Measurements from ENCODE around the gene TSBP1.

TSBP1 gene

GRCh38 chr6:32371803-32372202, at the start of gene TSBP1:
TSS of gene TSBP1 (minus strand) at chr6:32371903. CDS start at chr6:32371706, 197 bp downstream.
- no peak for DNase-seq

- DNase-seq: no peak
Measured at GRCh38 chr6:32416036-32416435, 44.3 kb upstream of the TSBP1 start.

GRCh38 chr6:32415521-32416019, 43.9 kb upstream of the TSBP1 start:
- peak; percentile 82 for DNase-seq

GRCh38 chr6:32413427-32414047, 41.8 kb upstream of the TSBP1 start:
- DNase-seq: peak; percentile 85

GRCh38 chr6:32411566-32412327, 40.0 kb upstream of the TSBP1 start:
- DNase-seq: no peak

- no peak for DNase-seq
Measured at GRCh38 chr6:32410906-32411305, 39.2 kb upstream of the TSBP1 start.

GRCh38 chr6:32406857-32407256, 35.2 kb upstream of the TSBP1 start, which contains the start of gene BTNL2:
TSS of gene BTNL2 (minus strand) at chr6:32407181. CDS start at chr6:32407123, 58 bp downstream.
- DNase-seq: no peak

GRCh38 chr6:32406197-32406596, 34.5 kb upstream of the TSBP1 start:
- no peak for DNase-seq

GRCh38 chr6:32405656-32406055, 34.0 kb upstream of the TSBP1 start:
- no peak for DNase-seq

GRCh38 chr6:32402812-32403211, 31.1 kb upstream of the TSBP1 start:
- DNase-seq: no peak

- no peak for DNase-seq
Measured at GRCh38 chr6:32401284-32401963, 29.7 kb upstream of the TSBP1 start.

GRCh38 chr6:32397252-32397920, 25.7 kb upstream of the TSBP1 start:
- DNase-seq: no peak

- no peak for DNase-seq
Measured at GRCh38 chr6:32396028-32396427, 24.3 kb upstream of the TSBP1 start.

GRCh38 chr6:32393665-32394420, 22.1 kb upstream of the TSBP1 start:
- no peak for DNase-seq

GRCh38 chr6:32391505-32391904, 19.8 kb upstream of the TSBP1 start:
- DNase-seq: no peak

GRCh38 chr6:32387589-32388340, 16.1 kb upstream of the TSBP1 start:
- DNase-seq: no peak

- no peak for DNase-seq
Measured at GRCh38 chr6:32386040-32386439, 14.3 kb upstream of the TSBP1 start.

GRCh38 chr6:32382757-32383420, 11.2 kb upstream of the TSBP1 start:
- no peak for DNase-seq

GRCh38 chr6:32379545-32379944, 7.8 kb upstream of the TSBP1 start:
- DNase-seq: no peak

GRCh38 chr6:32375739-32376529, 4.2 kb upstream of the TSBP1 start:
- no peak for DNase-seq
